ENCODE data around the gene GON7. TPM values are rescaled to one million over a fixed set of nuclear protein-coding genes. Genes with fewer than 3 reads are reported as not detected.

GON7 gene, protein sequence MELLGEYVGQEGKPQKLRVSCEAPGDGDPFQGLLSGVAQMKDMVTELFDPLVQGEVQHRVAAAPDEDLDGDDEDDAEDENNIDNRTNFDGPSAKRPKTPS
- total RNA-seq (10 to 100 TPM in 3 of 7 donors, 1 to 10 TPM in 4; 7.2 to 16.6 (median 8.7) TPM), polyA plus RNA-seq (10 to 100 TPM; 19.3 to 27.0 (median 24.8) TPM)
- long read RNA-seq, donor 1, transcript GON7-201 (2 exons, 1,154 nt), result major isoform, 10 of 10 reads
- long read RNA-seq, donor 1, partial matches to known transcripts, result 0 of 10 reads
- long read RNA-seq, donor 1, other reads (novel, unspliced or antisense), result 0 of 10 reads
- long read RNA-seq, donor 2, transcript GON7-201 (2 exons, 1,154 nt), result major isoform, 12 of 12 reads
- long read RNA-seq, donor 2, partial matches to known transcripts, result 0 of 12 reads
- long read RNA-seq, donor 2, other reads (novel, unspliced or antisense), result 0 of 12 reads

- Histone ChIP-seq H3K4me3 (peak within 1 kb of the TSS; percentile 85 to 98 (median 91)), H3K9me3 (no peaks in the 10 kb centered on the region), H3K36me3 (peaks cover 0 to 21% (median 8%) of the 10 kb centered on the region in 6 donors), H3K27ac (peak within 1 kb of the TSS; percentile 66 to 93 (median 89)), H3K27me3 (replicated peaks in 1 of 7) (no peaks in the 10 kb centered on the region), H3K4me1 (peaks cover 29 to 73% (median 52%) of the 10 kb centered on the region in 6 donors)
- TF ChIP-seq POLR2AphosphoS5 (IDR thresholded peaks at IDR 0.05) (peak; percentile 96 to 98 (median 97)), POLR2A (IDR thresholded peaks at IDR 0.05) (peak in 1 of 3 donors; percentile 49)
- TF ChIP-seq, protein P1, sequence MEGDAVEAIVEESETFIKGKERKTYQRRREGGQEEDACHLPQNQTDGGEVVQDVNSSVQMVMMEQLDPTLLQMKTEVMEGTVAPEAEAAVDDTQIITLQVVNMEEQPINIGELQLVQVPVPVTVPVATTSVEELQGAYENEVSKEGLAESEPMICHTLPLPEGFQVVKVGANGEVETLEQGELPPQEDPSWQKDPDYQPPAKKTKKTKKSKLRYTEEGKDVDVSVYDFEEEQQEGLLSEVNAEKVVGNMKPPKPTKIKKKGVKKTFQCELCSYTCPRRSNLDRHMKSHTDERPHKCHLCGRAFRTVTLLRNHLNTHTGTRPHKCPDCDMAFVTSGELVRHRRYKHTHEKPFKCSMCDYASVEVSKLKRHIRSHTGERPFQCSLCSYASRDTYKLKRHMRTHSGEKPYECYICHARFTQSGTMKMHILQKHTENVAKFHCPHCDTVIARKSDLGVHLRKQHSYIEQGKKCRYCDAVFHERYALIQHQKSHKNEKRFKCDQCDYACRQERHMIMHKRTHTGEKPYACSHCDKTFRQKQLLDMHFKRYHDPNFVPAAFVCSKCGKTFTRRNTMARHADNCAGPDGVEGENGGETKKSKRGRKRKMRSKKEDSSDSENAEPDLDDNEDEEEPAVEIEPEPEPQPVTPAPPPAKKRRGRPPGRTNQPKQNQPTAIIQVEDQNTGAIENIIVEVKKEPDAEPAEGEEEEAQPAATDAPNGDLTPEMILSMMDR (IDR thresholded peaks at IDR 0.05 in 8 of 11, conservative IDR thresholded peaks at IDR 0.05 in 3 of 11), result peak in 8 of 11 experiments; percentile 14 to 67 (median 52)
- intact Hi-C loops (cut with DNase I; ENCODE audit: low total_unique reads), result no loop called here
- DNase-seq, result peak; percentile 97
- 0 to 1% (median 1%) methylated on average over 56 to 65 of the region's 65 CpGs for WGBS, 5 donors
Measured at GRCh38 chr14:93206793-93207467, at the start of gene GON7, which contains the start of gene UBR7. Gene GON7, minus strand, starts transcription at chr14:93207065. Its CDS starts 28 bp downstream, at chr14:93207037. Gene UBR7, plus strand, starts transcription at chr14:93207256. Its CDS starts 36 bp downstream, at chr14:93207292.

DNA sequence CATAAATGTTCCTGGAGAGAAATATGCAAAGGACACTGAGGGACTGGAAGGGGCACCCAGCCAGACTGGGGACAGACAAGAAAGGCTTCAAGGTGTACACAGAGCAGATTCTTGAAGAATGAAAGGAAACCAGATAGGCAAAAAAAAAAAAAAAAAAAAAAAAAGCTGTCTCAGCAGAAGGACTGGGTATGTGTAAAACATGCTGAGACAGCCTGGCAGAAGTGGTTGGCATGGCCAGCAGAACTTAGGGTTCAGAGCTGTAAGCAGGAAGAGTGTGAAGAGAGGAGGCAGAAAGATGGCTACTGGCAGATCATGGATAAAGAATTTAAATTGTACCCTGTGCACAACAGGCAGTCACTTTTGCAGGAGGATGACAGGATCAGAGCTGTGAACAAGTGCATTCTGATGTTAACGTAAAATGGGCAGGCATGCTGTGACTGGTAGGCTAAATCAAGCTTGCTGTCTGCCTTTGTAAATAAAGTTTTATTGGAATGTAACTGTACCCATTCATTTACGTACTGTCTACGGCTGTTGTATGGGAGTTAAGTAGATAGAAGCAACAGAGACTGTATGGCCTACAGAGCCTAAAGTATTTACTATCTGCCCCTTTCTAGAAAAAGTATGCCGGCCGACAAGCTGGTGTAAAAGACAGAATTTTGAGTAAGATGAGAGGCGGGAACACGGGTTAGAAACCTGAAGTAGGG is 42.4 kb upstream of the GON7 start:
- no peaks in the 10 kb centered on the region for H3K27me3 ChIP-seq (replicated peaks in 1 of 7)
- no peak overlapping the region for H3K27ac ChIP-seq
- DNase-seq, result no peak
- H3K4me1 ChIP-seq, result peaks cover 0 to 10% (median 0%) of the 10 kb centered on the region in 6 donors
- 92 to 97% (median 97%) methylated on average over 7 of the region's 7 CpGs for WGBS, 5 donors
- peaks cover 0 to 100% (median 80%) of the 10 kb centered on the region in 6 donors for H3K36me3 ChIP-seq
- H3K4me3 ChIP-seq, result no peak overlapping the region
- TF ChIP-seq POLR2A (IDR thresholded peaks at IDR 0.05), result no peak
- no peak for TF ChIP-seq POLR2AphosphoS5 (IDR thresholded peaks at IDR 0.05)
- TF ChIP-seq, protein P1 (IDR thresholded peaks at IDR 0.05 in 8 of 11, conservative IDR thresholded peaks at IDR 0.05 in 3 of 11), result no peak
- intact Hi-C loops (cut with DNase I; ENCODE audit: low total_unique reads), result no loop called here
- peaks cover 0 to 7% (median 0%) of the 10 kb centered on the region in 8 donors for H3K9me3 ChIP-seq

DNA sequence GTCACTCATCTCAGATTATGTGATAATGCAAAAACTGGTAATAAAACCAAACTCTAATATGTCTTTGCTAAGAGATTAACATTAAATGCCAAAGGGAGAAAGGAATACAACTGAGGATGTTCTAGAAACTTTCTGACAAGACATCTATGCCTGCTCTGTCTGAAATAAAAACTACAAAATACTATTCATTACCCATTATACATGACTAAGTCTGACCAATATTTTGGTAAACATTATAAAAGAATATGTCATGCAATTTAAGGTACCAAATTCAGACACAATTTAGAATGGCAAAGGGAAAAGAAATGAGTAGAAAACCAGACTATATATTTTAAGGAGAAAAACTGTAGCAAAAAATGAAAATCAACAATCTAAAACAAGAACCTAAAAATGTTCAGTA is 39.7 kb upstream of the GON7 start:
- Histone ChIP-seq H3K27me3 (replicated peaks in 1 of 7) (no peaks in the 10 kb centered on the region), H3K4me3 (no peak overlapping the region), H3K9me3 (no peaks in the 10 kb centered on the region), H3K36me3 (peaks cover 0 to 100% (median 81%) of the 10 kb centered on the region in 6 donors), H3K4me1 (peaks cover 0 to 3% (median 0%) of the 10 kb centered on the region in 6 donors), H3K27ac (no peak overlapping the region)
- intact Hi-C loops (cut with DNase I; ENCODE audit: low total_unique reads), result no loop called here
- no peak for DNase-seq
- TF ChIP-seq, protein P1 (IDR thresholded peaks at IDR 0.05 in 8 of 11, conservative IDR thresholded peaks at IDR 0.05 in 3 of 11), result no peak
- TF ChIP-seq POLR2A (IDR thresholded peaks at IDR 0.05), result no peak
- TF ChIP-seq POLR2AphosphoS5 (IDR thresholded peaks at IDR 0.05), result no peak

All from spleen (tissue), 13 donors.